GM12875 (cell line): ENCODE measurements around the gene SASH1.

Experiments
- H3K4me3 ChIP-seq: one replicate; pipeline ENCODE4 v1.5.1; 2011; ENCODE audit warnings: low read depth, low read length, control low read depth
- CTCF ChIP-seq: IDR thresholded peaks from 2 replicates; pipeline ENCODE4 v1.5.1; 2011; ENCODE audit warnings: low read depth, mild to moderate bottlenecking, control low read depth, inconsistent platforms, low read length, moderate library complexity, borderline replicate concordance; ENCODE audit not compliant: insufficient read depth

Gene SASH1

GRCh38 chr6:148572676-148573335 is 230.2 kb downstream of the SASH1 start:
- TF ChIP-seq CTCF: no peak
- no peak overlapping the region for H3K4me3 ChIP-seq

- no peak overlapping the region for H3K4me3 ChIP-seq
- no peak for TF ChIP-seq CTCF
Observed at GRCh38 chr6:148573922-148574321, 231.3 kb downstream of the SASH1 start.

- peak; percentile 88 for TF ChIP-seq CTCF
- H3K4me3 ChIP-seq: no peak overlapping the region
Observed at GRCh38 chr6:148577687-148578488, 235.2 kb downstream of the SASH1 start.

- TF ChIP-seq CTCF: no peak
Observed at GRCh38 chr6:148578489-148578814, 235.8 kb downstream of the SASH1 start.

GRCh38 chr6:148578837-148579565 is 236.4 kb downstream of the SASH1 start:
- no peak overlapping the region for H3K4me3 ChIP-seq
- no peak for TF ChIP-seq CTCF

More at GRCh38 chr6:148578489-148578814, 235.8 kb downstream of the SASH1 start:
- H3K4me3 ChIP-seq: no peak overlapping the region

- no peak for TF ChIP-seq CTCF
- H3K4me3 ChIP-seq: no peak overlapping the region
Observed at GRCh38 chr6:148580442-148580841, 237.8 kb downstream of the SASH1 start.
